K562 treated with DMSO at 1 percent for 48 hours (cell line): ENCODE data around the gene TMC6. TPM values are rescaled to one million over a fixed set of nuclear protein-coding genes. Genes with fewer than 3 reads are reported as not detected.

Source experiments
- total RNA-seq: library from RNA; unstranded; fragments of 300-600 nt; gene quantifications from 2 replicates; pipeline ENCODE4 v1.2.3, GENCODE V29; 2022; ENCODE audit warnings: low replicate concordance; ENCODE audit errors: extremely low read depth

TMC6 gene
- not detected in 2 replicates for total RNA-seq

DNA sequence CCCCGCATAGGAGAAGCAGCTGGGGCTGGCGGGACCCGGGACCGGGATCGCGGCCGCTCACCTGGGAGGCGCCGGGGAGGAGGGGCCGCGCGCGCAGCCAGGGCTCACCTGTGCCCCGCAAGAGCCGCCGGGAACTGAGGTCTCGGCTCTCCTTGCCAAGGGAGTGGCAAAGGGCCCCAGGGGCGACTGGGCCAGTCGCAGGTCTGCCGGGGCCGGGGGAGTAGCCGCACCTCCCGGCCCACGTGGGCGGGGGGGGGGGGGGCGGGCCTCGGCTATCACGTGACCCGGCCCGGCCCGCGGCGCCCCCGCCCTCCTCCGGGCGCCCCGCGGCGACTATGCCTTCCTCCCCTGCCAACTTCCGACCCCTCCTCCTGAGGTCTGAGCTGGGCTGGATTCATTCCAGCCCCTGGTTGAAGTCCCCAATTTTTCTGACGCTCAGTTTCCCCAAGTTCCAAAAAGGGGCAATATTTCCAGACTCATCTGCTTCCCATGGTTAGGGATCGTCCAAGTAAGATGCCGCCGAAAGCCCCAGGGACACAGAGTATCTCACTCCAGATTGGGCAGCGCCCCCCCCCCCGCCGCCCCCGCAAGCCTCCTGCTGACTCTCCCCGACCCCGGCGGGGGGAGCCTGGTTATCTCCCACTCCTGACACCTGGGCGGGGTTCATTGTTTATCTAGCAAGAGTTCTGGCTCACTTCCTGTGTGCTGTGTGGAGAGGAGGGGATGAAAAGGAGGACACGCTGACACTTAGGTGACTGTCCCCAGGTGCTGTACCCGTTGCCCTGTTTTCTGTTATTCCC is at the start of gene TMC6:
Gene TMC6 (minus strand): TSS at position 205 of the 800 bp plus-strand sequence. CDS start 1,923 bp downstream, outside the sequence.

DNA sequence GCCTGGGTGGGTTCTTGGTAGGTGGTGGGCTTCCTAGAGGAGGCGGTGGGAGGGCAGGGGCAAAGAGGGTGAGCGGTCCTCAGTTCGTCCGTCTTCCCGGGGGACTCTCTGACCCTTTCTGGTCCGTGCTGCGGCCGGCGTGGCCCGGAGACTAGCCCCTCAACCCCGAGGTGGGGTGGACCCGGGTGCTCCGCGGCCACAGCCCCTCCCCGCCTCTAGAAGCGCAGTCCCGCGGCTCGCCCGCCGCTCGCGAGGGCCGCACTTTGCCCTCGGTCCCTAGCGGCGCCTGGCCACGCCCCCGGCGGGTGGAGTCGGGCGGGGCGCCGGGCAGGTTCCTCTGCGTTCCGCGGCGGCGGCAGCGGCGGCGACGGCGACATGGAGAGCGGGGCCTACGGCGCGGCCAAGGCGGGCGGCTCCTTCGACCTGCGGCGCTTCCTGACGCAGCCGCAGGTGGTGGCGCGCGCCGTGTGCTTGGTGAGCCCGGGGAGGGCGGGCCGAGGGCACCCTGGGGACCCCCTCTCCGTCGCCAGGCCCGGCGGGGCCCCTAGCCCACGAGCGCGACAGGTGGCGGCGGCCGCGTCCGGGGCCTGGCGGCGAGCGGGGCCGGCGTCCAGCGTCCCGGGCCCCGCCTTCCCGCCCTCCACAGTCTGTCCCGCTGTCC is 39.8 kb upstream of the TMC6 start, which contains the start of gene SYNGR2:
Gene SYNGR2 (plus strand): TSS at position 340 of the 661 bp plus-strand sequence. CDS start 36 bp downstream, at position 376.

DNA sequence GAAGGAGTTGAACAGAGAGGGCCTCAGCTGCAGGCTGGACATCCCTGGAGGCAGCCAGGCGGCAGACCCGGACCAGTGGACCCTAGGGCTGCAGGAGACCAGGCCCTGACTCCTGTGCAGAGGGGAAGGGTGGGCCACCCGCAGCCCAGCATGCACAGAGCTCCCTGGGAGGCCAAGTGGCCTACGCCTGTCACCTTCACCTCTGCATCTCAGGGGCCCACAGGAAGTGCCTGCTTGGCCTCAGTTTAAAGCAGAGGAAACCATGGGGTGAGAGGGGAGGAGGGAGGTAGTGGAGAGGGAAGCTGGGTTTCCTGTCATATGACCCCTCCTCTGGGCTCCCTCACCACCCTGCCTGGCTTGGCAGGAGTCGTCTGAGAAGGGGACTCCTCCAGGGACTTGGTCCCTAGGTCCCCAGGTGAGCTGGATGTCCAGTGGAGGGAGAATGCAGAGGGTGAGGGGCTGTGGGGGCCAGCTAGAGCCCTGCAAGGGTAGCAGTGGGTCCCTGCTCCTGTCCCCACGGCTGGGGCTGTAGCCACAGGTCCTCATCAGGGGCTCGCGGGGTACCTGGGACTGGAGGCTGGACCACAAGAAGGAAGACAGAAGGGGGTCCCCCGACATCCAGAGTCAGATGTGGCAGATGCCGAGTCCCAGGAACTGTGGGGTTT is 2.0 kb upstream of the TMC6 start, which contains the start of gene TMC8:
Gene TMC8 (plus strand): TSS at position 335 of the 665 bp plus-strand sequence. CDS start 818 bp downstream, outside the sequence.

Other genes with a start within 250 kb of the TMC6 start
- gene TNRC6C, start 170.1 kb downstream of the TMC6 start, total RNA-seq: not detected in 2 replicates
- gene TMC8, start 2.0 kb upstream of the TMC6 start, total RNA-seq: not detected in 2 replicates
- not detected in 2 replicates for gene C17orf99, start 17.6 kb upstream of the TMC6 start, total RNA-seq
- gene SYNGR2, start 39.8 kb upstream of the TMC6 start, total RNA-seq: not detected in 2 replicates
- gene TK1, start 58.3 kb upstream of the TMC6 start, total RNA-seq: not detected in 2 replicates
- not detected in 2 replicates for gene AFMID, start 58.6 kb upstream of the TMC6 start, total RNA-seq
- gene BIRC5, start 85.5 kb upstream of the TMC6 start, total RNA-seq: 187 TPM in 1 of 2 replicates, not detected in the other
- gene TMEM235, start 102.9 kb upstream of the TMC6 start, total RNA-seq: not detected in 2 replicates
- gene SOCS3, start 231.3 kb upstream of the TMC6 start, total RNA-seq: not detected in 2 replicates
- gene PGS1, start 249.9 kb upstream of the TMC6 start, total RNA-seq: not detected in 2 replicates